RWPE2 (cell line): Measurements from ENCODE around the gene NKAIN2.

Source experiments
- ATAC-seq: fragments of 200-7000 bp; cut with Tn5 transposase; 3 replicates; pipeline ENCODE4 v1.9.1; 2021; ENCODE audit warnings: low read depth
- DNase-seq: peaks from one replicate; pipeline ENCODE4 v3.0.0-alpha.2; 2020; ENCODE audit warnings: low spot score
- H3K27ac ChIP-seq: fragments of 450-650 bp; 2 replicates; pipeline ENCODE4 v1.5.1; 2017; ENCODE audit warnings: mild to moderate bottlenecking; ENCODE audit not compliant: poor library complexity, severe bottlenecking
- H3K27me3 ChIP-seq: fragments of 250-450 bp; sonication (Bioruptor Pico); 2 replicates; pipeline ENCODE4 v1.5.1; 2021; ENCODE audit warnings: mild to moderate bottlenecking, moderate library complexity; ENCODE audit not compliant: insufficient read depth, poor library complexity, severe bottlenecking
- H3K36me3 ChIP-seq: fragments of 250-450 bp; sonication (Bioruptor Pico); 2 replicates; pipeline ENCODE4 v1.5.1; 2020; ENCODE audit warnings: low read depth, mild to moderate bottlenecking, moderate library complexity
- H3K4me1 ChIP-seq: fragments of 250-450 bp; sonication (Bioruptor Pico); 2 replicates; pipeline ENCODE4 v1.5.1; 2021; ENCODE audit warnings: mild to moderate bottlenecking, moderate library complexity; ENCODE audit not compliant: insufficient read depth, poor library complexity, severe bottlenecking
- H3K4me3 ChIP-seq: fragments of 250-450 bp; sonication (Bioruptor Pico); 2 replicates; pipeline ENCODE4 v1.5.1; 2021; ENCODE audit warnings: mild to moderate bottlenecking, moderate library complexity; ENCODE audit not compliant: severe bottlenecking
- H3K9me3 ChIP-seq: fragments of 250-450 bp; sonication (Bioruptor Pico); 2 replicates; pipeline ENCODE4 v1.5.1; 2021; ENCODE audit warnings: mild to moderate bottlenecking, moderate library complexity; ENCODE audit not compliant: severe bottlenecking
- CTCF ChIP-seq: fragments of 450-650 bp; IDR thresholded peaks from one replicate; pipeline ENCODE4 v1.5.1; 2017; ENCODE audit warnings: mild to moderate bottlenecking, moderate library complexity; ENCODE audit not compliant: poor library complexity, severe bottlenecking

The NKAIN2 gene

GRCh38 chr6:124659427-124659826, 855.8 kb downstream of the NKAIN2 start:
- Histone ChIP-seq H3K9me3 (no peaks in the 10 kb centered on the region), H3K27ac (no peak overlapping the region), H3K36me3 (no peaks in the 10 kb centered on the region), H3K4me1 (no peaks in the 10 kb centered on the region), H3K27me3 (no peaks in the 10 kb centered on the region), H3K4me3 (no peak overlapping the region)
- ATAC-seq: no peak
- no peak for DNase-seq
- TF ChIP-seq CTCF: no peak

- TF ChIP-seq CTCF: no peak
- DNase-seq (no peak), ATAC-seq (no peak)
- Histone ChIP-seq H3K27me3 (no peaks in the 10 kb centered on the region), H3K4me3 (no peak overlapping the region), H3K27ac (no peak overlapping the region), H3K36me3 (no peaks in the 10 kb centered on the region), H3K4me1 (no peaks in the 10 kb centered on the region), H3K9me3 (no peaks in the 10 kb centered on the region)
Observed at GRCh38 chr6:124660185-124660584, 856.5 kb downstream of the NKAIN2 start.

- no peak for TF ChIP-seq CTCF
- no peak overlapping the region for H3K27ac ChIP-seq
- ATAC-seq (no peak), DNase-seq (no peak)
- no peaks in the 10 kb centered on the region for H3K9me3 ChIP-seq
- H3K27me3 ChIP-seq: no peaks in the 10 kb centered on the region
- no peaks in the 10 kb centered on the region for H3K4me1 ChIP-seq
- H3K4me3 ChIP-seq: no peak overlapping the region
- H3K36me3 ChIP-seq: no peaks in the 10 kb centered on the region
Observed at GRCh38 chr6:124661097-124661661, 857.5 kb downstream of the NKAIN2 start.

- no peaks in the 10 kb centered on the region for H3K9me3 ChIP-seq
- ATAC-seq: no peak
- no peak for TF ChIP-seq CTCF
Observed at GRCh38 chr6:124668028-124668427, 864.4 kb downstream of the NKAIN2 start.

GRCh38 chr6:124669713-124670480, 866.2 kb downstream of the NKAIN2 start:
- H3K27ac ChIP-seq: no peak overlapping the region
- no peaks in the 10 kb centered on the region for H3K27me3 ChIP-seq
- DNase-seq (no peak), ATAC-seq (no peak)
- peaks cover 8% of the 10 kb centered on the region for H3K9me3 ChIP-seq
- H3K4me1 ChIP-seq: no peaks in the 10 kb centered on the region
- no peak for TF ChIP-seq CTCF
- no peaks in the 10 kb centered on the region for H3K36me3 ChIP-seq
- no peak overlapping the region for H3K4me3 ChIP-seq

More at GRCh38 chr6:124668028-124668427, 864.4 kb downstream of the NKAIN2 start:
- Histone ChIP-seq H3K27ac (no peak overlapping the region), H3K4me3 (no peak overlapping the region), H3K27me3 (no peaks in the 10 kb centered on the region), H3K36me3 (no peaks in the 10 kb centered on the region), H3K4me1 (no peaks in the 10 kb centered on the region)
- DNase-seq: no peak
